ENCODE data around the gene RBM20. TPM values are rescaled to one million over a fixed set of nuclear protein-coding genes. Genes with fewer than 3 reads are reported as not detected.
"Not testable (repeated sequence)": the region's sequence is repeated elsewhere in the genome, so short reads cannot be mapped to it uniquely, and the experiment has no call there.

The RBM20 gene
- total RNA-seq, 1 donor from 2014 or later, result 0.58 TPM

DNA sequence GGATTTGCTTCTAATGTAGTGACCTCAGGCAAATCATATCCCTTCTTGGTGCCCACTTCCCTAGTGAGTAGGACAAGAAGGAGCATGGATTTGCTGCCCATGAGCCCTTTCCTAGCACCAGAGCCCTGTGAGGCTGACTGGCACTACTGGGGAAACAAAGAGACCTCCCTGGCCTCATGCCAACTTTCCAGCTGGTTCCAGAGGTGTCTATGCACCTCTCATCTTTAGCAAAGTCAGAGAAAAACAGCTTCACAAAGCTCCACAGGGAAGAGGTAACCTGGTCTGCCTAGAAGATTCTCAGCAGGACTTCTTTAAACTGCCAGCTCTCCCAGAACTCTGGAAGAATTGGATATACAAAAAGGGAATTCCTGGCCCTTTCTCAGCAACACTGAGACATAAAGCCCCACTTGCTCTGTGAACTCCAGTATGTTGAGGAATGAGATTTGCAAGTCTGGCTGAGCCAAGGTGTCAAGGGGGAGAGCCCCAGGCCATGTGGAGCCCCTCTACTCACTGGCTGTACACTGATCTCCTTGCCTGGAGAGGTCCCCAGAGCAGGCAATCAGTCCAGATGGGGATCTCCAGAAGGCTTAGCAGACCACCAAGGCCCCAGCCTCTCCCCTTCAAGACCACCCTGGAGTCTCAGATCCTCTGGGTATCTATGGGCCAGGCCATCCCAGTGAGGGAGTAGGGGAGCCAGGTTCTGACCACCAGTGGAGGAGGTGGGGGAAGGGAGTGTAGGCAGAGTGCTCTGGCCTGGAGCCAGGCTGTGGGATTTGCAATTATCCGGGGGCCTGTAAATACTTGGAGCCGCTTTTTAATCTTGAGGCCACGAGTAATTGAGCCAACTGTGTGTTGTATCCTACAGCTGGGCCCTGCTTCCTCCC lies 24.4 kb upstream of the RBM20 start:
- Mint-ChIP-seq H3K36me3 (ENCODE audit: low read depth) (no peaks in the 10 kb centered on the region), H3K4me1 (no peaks in the 10 kb centered on the region), H3K9me3 (no peaks in the 10 kb centered on the region), H3K27me3 (ENCODE audit: low read depth) (peaks cover 2% of the 10 kb centered on the region), H3K4me3 (no peak overlapping the region), H3K27ac (ENCODE audit: unreplicated experiment) (no peak overlapping the region)
- no peak for DNase-seq (ENCODE audit: low read depth, low spot score)
- TF ChIP-seq, protein P1, sequence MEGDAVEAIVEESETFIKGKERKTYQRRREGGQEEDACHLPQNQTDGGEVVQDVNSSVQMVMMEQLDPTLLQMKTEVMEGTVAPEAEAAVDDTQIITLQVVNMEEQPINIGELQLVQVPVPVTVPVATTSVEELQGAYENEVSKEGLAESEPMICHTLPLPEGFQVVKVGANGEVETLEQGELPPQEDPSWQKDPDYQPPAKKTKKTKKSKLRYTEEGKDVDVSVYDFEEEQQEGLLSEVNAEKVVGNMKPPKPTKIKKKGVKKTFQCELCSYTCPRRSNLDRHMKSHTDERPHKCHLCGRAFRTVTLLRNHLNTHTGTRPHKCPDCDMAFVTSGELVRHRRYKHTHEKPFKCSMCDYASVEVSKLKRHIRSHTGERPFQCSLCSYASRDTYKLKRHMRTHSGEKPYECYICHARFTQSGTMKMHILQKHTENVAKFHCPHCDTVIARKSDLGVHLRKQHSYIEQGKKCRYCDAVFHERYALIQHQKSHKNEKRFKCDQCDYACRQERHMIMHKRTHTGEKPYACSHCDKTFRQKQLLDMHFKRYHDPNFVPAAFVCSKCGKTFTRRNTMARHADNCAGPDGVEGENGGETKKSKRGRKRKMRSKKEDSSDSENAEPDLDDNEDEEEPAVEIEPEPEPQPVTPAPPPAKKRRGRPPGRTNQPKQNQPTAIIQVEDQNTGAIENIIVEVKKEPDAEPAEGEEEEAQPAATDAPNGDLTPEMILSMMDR (conservative IDR thresholded peaks at IDR 0.05), result no peak

DNA sequence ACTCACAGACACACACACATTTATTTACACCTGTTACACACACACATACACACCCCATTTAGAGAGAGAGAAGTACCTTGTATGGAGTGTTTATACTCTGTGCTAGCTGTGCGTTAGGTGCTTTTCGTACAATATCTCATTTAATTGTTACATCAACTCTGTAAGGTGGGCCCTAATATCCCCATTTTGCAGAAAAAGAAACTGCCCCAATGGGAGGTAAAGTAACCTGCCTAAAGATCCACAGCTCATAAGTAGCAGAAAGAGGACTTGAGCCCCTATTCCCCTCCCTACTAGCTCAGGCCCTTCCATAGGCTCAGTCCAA lies 23.8 kb upstream of the RBM20 start:
- H3K4me3 Mint-ChIP-seq, result no peak overlapping the region
- H3K27ac Mint-ChIP-seq (ENCODE audit: unreplicated experiment), result no peak overlapping the region
- H3K9me3 Mint-ChIP-seq, result no peaks in the 10 kb centered on the region
- H3K36me3 Mint-ChIP-seq (ENCODE audit: low read depth), result no peaks in the 10 kb centered on the region
- TF ChIP-seq, protein P1 (conservative IDR thresholded peaks at IDR 0.05), result no peak
- DNase-seq (ENCODE audit: low read depth, low spot score), result no peak
- H3K4me1 Mint-ChIP-seq, result no peaks in the 10 kb centered on the region
- peaks cover 4% of the 10 kb centered on the region for H3K27me3 Mint-ChIP-seq (ENCODE audit: low read depth)

DNA sequence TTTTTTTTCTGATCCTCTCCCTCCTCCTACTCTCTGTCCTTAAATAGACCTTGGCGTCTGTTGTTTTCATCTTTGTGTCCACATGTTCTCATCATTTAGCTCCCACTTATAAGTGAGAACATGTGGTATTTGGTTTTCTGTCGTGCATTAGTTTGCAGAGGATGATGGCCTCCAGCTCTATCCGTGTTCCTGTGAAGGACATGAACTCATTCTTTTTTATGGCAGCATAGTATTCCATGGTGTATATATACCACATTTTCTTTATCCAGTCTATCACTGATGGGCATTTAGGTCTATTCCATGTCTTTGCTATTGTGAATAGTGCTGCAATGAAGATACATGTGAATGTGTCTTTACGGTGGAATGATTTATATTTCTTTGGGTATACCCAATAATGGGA lies 20.8 kb upstream of the RBM20 start:
- H3K9me3 Mint-ChIP-seq; DNase-seq (ENCODE audit: low read depth, low spot score); H3K4me1 Mint-ChIP-seq; H3K27me3 Mint-ChIP-seq (ENCODE audit: low read depth); H3K4me3 Mint-ChIP-seq; H3K27ac Mint-ChIP-seq (ENCODE audit: unreplicated experiment); H3K36me3 Mint-ChIP-seq (ENCODE audit: low read depth): not testable (repeated sequence)

DNA sequence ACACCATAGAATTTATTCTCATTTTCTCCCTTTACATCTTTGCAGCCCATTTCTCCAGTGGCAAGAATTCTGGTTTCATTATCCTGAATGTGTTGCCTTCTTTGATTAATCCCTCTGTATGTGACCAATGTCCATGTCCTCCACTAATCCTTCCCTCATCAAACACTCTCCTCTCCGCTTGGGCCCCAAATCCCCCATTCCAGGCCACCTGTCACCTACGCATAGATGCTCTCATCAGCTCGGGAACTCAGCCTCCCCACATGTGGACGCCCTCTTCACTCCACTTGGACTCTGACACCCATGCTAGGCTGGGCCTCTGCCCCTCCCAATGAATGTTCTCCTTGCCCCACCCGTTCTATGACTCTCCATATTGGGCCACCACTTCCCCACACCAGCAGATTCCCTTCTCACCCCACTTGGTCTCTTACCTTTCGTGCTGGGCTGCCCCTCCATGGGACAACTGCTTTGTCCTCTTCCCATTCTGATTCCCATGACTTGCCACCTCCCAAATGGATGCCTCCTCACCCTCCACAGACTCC lies 18.7 kb upstream of the RBM20 start:
- TF ChIP-seq, protein P1 (conservative IDR thresholded peaks at IDR 0.05), result no peak
- H3K4me3 Mint-ChIP-seq, result no peak overlapping the region
- H3K36me3 Mint-ChIP-seq (ENCODE audit: low read depth), result no peaks in the 10 kb centered on the region
- no peak for DNase-seq (ENCODE audit: low read depth, low spot score)
- H3K9me3 Mint-ChIP-seq, result no peaks in the 10 kb centered on the region
- no peak overlapping the region for H3K27ac Mint-ChIP-seq (ENCODE audit: unreplicated experiment)
- H3K27me3 Mint-ChIP-seq (ENCODE audit: low read depth), result peaks cover 6% of the 10 kb centered on the region
- no peaks in the 10 kb centered on the region for H3K4me1 Mint-ChIP-seq

DNA sequence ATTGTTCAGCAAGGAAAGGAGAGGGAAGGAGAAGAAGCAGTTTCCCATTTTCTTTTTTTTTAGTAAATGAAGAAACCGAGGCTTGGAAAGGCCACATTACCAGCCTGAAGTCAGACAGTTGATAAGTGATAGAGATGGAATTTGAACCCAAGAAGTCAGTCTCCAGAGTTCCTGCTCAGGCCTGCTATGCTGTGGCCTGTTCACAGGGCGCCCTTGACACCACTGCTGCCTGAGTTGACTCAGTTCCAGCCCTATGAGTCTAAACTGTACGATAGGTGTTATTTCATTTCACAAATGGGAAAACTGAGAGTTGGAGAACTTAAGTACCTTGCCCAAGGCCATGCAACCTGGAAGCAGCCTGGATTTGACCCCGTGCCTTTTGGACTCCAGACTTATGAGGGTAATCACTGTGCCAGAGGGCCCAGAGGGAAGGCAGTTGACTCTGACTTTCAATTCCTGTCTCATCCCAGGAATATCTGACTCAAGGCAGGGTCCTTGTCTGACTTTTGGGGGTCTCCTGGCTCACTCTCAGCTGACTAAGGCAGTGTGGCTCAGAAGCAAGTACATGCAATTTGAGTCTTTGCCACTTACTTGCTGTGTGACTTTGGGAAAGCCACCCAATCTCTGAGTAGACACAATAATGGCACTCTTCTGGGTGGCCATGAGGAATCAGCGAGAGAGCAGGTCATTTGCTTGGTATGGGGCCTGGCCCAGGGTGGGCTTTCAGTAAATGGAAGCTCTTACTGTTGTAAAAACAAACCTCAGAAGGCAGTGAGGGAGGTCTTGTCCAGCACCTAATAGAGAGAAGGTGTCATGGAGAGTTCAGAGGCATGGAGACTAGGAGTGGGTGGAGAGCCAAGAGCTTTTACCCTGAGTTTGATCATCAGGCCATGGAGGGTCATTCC lies 17.9 kb upstream of the RBM20 start:
- TF ChIP-seq, protein P1 (conservative IDR thresholded peaks at IDR 0.05), result no peak
- Mint-ChIP-seq H3K36me3 (ENCODE audit: low read depth) (no peaks in the 10 kb centered on the region), H3K9me3 (no peaks in the 10 kb centered on the region), H3K27ac (ENCODE audit: unreplicated experiment) (no peak overlapping the region), H3K4me1 (no peaks in the 10 kb centered on the region), H3K4me3 (no peak overlapping the region), H3K27me3 (ENCODE audit: low read depth) (peaks cover 6% of the 10 kb centered on the region)
- no peak for DNase-seq (ENCODE audit: low read depth, low spot score)
